Measurements from ENCODE around the gene ENOX1.

The ENOX1 gene

DNA sequence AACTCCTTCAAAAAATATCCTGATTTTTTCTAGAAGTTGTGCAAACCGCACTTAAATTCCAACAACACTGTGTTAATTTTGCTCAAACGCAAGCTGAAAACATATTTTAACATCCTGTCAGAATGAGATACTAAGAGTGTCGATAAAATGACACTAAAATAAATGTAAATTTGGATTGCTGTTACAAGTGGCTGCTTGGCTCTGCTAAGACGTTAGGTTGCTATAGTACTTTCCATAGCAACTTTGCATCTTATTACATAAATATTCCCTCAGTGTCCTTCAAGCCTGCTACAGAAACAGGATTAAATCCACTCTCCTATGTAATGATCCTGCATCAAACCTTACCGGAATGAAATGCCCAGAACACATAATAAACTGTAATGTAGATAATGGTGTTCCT, 471.2 kb downstream of the ENOX1 start:
- DNase-seq (ENCODE audit: low read depth in 2 of 2): no peak

DNA sequence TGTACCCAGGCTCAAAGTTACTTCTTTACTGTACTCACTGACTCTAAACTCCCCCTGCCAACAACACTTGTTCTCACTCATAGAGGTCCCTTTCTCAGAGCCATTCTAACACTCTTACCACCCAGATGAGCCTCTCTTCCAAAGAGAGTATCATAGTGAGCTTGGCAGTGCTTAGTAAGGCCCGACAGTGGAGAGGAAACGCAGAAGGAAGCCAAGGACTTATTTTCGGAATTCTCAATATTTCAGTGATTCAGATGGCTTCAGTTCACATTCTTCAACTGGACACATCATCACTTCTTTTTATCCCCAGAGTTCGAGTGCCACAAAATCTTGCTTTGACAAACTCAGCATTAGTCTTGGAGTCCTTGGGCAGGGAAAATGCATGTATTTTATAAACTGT, 477.5 kb downstream of the ENOX1 start:
- no peak for DNase-seq (ENCODE audit: low read depth in 2 of 2)

DNA sequence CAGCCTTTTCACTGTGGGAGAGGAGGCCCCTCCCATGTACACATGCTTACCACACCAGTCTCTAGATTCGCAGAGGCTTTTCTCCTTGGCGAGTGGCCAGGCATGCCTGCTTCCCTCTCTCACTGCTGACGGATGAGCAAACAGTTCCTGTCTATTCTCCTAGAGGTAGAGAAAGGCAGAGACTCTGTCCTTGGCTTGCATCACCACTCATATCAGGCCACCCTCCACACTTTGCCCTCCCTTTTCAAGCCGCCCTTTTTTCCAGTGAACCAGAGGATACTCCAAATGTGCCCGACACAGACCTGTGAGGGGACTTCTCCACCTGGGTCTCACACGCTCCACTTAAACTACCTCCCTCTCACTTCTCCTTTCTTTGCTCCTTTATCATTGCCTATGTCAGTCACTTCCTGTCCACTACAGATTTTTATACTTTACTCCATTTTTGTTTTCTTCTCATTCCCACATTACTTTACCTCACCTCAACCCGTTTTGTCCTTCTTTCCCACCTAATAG, 478.8 kb downstream of the ENOX1 start:
- peak; percentile 92 to 93 for DNase-seq (ENCODE audit: low read depth in 2 of 2)

DNA sequence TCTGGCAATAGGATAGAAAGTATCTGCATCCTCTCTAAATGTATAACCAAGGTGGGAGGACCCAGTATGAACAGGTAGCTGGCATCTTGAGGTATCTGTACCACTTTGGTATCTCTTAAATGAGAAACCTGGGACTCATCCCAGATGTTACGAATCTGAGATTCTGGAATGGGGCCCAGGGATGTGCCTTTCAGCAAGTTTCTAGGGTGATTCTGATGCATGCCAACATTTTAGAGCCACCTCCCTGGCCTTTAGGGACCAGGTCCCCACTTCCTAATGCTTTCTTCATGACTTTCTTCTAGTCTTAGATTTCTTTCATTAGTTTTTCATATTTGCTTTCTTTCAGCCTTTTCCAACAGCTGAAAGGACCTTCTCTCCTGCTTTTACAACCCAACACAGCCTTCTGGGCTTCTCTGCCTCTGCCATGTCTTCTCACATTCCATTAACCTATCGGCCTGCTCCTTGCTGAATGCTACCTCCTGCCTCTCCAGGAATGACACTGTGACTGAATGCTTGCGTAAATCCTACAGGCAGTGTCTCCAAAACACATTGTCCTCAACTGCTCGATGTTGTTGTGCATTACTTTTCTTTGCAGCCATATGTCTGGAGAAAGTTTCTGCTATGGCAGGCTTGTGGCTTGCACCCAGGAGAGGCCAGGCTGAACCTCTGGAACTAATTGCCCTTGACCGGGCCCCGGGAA, 479.4 kb downstream of the ENOX1 start:
- DNase-seq (ENCODE audit: low read depth in 2 of 2): no peak

DNA sequence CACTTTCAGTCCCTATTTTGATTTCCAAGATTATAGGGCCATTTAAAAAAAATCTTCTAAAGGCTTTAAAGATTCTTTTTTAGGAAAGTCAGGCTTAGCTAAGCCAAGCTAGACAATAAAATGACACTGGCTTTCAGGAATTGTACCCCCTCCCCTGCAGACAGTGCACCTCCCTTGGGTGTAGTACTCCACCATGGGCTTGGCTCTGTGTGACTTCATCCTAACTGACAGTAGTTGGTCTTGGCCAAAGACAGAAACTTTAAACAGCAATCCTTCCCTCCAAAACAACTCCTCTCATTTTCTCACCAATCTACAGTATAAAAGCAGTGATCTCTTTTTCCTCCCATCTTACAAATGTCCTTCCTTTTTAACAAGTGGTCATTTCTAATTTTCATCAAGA, 480.4 kb downstream of the ENOX1 start:
- DNase-seq (ENCODE audit: low read depth in 2 of 2): no peak

DNA sequence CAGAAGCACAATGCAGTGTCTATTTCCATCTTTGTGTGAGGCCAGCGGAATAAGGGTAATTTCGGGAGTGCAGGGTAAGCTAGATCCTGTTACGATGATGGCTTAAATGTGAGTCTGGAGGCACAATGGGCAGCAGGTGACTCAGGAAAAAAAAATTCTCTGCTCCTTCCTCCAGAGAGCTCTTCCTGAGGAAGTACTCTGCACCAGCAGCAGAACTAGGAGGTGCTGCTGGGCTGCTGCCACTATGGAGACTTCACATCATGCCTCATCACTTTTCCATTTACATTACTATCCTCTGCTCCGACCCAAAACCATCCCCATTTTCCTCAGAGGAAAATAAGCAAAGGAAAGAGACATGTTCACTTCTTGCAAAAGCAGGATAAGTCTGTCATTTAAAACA, 481.4 kb downstream of the ENOX1 start:
- no peak for DNase-seq (ENCODE audit: low read depth in 2 of 2)

DNA sequence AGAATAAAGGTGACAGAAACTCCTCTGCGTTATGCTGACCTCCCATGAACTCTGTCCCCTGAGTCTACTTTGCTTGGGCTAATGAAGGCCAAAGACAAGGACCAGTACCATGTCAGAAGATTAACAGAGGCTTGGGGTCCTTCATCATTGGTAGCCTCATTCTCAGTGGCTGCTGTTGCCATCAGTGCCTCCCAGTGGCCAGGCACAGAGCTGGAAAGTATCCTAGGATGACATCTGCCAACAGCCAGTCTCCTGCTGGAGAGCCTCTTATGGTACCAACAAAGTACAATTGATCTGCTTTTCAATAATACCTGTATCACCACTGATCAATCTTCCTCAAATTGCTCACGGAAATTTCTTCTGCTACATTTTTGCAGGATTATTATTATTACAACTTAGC, 481.8 kb downstream of the ENOX1 start:
- no peak for DNase-seq (ENCODE audit: low read depth in 2 of 2)

DNA sequence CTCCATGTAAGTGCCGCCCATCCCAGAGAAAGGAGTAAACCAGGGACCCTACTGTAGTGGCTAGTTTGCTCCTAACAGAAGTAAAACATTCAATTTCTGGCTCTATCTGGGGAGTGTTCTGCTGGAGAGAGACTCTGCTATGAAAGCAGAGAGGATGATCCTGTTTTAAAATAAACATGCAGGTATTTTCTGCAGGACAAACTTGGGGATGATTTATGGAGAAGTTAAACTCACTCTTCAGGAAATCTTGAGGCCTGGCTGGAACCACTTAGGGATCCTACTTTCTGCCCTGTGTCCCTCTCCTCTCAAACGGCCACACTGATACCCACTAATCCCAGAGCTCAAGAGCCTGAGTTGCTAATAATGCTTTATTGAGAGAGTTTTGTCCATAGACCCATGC, 482.3 kb downstream of the ENOX1 start:
- no peak for DNase-seq (ENCODE audit: low read depth in 2 of 2)

DNA sequence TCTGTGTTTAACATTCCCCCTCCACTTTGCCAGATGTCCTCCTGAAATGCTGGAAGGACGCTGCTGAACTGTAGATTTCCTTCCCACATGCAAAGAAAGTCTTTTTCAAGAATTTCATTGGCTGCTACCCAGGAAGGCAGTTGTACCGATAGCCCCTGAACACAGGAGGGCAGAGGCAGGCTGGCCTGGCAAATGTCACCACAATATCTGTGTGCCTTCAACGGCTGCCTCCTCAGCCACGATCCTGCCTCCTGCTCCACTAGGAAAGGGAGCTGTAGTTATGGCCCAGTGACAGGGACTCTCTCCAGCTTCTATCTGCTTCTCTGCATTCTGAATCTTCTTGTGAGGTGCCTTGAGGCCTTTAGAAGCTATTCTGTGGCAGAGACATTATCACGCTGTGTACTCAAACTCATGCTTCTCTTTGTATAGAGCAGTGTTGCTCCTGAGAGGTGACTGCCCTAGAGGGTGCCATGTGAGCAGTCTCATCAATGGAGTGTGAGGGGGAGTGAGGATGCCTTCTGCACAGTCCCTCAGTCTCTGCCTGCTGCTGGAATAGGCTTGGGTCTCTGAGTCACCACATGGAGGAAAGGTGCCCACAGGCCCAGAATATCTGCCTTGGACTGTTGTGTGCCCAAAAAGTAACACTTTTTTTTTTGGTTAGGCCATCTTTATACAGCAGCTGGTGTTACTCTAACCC, 483.6 kb downstream of the ENOX1 start:
- DNase-seq (ENCODE audit: low read depth in 2 of 2): peak; percentile 57 to 58

DNA sequence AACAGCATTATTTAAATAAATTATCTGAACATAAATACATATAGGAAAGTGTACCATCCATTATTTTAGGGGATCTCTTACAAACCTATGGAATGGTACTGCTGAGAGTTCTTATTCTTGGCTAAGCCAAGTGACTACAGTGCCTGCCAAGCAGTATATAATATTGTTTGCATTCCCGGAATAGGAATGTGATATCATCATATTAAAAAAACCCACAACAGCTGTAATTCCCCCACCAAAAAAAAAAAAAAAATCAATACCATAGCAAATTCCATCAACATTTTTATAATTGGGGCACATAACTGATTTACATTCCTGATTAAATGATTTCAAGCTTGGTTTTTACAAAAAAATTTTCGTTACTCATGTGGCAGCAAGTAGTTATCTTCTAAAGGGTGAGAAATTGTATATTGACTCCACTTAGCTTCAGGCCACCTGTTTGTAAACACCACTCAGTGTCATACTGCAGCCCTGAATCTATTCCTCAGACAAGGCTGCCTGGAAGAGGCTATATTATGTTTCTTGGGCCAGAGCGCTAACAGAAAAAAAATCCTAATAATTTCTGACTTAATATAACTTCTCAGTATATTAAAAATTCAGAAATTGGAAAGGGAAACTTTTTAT, 485.3 kb downstream of the ENOX1 start:
- peak; percentile 44 to 58 for DNase-seq (ENCODE audit: low read depth in 2 of 2)

DNA sequence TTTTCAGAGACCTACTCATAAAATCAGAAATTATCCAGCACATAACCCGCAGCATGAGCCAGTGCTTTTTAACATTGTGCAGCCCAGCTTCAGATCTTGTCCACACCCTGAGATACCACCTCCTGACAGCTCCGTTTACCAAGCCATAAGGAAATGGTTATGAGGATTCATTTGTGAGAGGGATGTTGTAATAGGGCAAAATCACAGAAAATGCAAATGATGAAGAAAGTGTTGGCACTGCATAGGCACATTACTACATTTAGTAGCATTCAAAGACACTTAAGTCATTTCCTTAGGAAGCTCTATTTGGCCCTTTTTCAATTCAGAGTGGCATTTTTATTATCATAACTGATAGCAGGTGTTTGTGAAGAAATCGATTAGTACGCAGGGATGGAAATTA, 485.9 kb downstream of the ENOX1 start:
- DNase-seq (ENCODE audit: low read depth in 2 of 2): peak; percentile 75 to 81

DNA sequence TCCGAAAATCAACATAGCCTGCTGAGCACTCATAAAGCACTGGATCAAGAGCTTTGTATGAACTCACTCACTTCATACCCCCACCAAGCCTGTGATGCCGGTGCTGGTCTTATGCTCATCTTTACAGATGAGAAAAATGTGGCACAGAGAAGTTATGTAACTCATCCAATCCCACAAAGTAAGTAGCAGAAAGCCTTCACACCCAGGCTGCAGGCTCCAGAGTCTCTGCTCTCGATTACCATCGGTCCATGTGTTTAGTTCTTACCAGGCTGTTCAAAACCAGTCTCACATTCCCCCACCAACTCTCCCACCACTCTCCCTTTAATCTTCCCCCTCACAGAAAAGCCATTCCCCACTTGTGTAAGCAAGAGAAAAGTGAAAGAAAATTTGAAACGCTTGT, 487.4 kb downstream of the ENOX1 start:
- DNase-seq (ENCODE audit: low read depth in 2 of 2): no peak

DNA sequence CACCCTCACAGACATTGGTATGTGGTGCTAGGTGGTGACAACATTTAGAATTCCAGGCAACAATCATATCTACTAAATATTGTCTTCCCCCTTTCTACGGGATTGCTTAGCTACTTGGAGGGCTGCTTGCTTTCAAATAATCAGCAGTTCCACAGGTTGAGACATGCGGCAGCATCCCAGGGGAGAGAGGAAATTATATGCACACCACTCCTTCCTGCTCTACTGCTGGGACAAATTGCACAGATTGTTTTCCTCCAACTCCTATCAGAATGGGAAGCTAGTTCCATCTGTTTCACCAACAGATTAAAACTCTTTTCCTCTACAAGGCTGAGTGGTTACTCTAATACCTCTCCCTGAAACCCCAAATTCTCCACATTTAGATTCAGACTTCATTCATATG, 488.0 kb downstream of the ENOX1 start:
- no peak for DNase-seq (ENCODE audit: low read depth in 2 of 2)

DNA sequence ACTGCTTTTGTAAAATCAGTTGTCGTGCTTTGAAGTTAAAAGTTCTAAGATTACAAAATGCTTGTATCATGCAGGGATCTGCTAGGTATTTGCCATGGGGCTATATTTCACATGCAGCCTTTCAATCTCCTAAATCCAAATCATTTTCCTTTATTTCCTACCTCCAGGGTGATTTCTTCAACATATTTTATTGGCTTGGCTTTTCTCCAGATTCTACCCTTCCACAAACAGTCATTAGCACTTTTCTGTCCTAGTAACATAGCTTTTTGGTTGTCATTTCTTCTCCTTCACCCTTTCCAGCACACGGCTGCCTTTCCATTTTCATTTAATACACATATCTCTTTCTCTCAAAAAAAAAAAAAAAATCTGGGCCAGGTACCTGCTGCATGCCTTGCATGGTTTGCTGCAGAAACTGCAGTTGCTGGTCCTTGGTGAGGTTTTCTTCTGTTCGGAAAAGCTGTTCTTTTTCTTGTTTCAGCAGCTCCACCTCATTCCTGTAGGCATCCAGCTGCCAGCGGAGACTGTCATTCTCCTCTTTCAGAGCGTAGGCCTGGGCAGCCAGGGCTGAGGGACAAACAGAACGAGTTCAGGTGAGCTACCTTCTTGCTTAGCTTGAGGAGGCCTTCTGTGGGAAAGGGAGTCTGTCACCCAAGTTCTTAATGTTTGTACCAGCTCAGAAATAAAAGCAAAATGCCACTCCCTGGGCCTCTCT, 488.6 kb downstream of the ENOX1 start:
- no peak for DNase-seq (ENCODE audit: low read depth in 2 of 2)

DNA sequence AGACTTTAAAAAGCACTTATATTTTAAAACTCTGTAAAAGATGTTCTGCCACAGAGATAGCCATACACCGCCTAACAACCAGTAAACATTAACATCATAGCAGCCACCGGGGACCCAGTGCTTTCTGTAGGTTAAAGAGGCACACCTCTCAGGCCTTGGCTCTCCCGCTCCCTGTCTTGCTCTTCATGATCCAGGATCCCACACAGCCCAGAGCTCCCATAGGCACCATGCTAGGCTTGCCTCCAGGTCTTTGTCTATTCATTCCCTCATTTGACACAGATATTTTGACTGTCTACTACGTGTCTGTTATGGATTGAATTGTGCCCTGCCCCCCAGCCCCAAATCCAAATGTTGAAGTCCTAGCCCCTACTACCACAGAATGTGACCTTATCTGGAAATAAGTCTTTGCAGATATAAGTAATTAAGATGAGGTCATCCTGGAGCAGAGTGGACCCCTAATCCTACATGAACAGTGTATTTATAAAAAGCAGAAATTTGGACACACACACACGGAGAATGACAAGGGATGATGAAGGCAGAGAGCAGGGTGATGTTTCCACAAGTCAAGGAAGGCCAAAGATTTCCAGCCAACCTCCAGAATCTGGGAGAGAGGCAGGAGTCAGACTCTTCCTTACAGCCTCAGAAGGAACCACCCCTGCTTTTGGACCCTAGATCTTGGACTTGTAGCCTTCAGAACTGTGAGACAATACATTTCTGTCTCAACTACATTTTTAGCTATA, 490.8 kb downstream of the ENOX1 start:
- no peak for DNase-seq (ENCODE audit: low read depth in 2 of 2)

DNA sequence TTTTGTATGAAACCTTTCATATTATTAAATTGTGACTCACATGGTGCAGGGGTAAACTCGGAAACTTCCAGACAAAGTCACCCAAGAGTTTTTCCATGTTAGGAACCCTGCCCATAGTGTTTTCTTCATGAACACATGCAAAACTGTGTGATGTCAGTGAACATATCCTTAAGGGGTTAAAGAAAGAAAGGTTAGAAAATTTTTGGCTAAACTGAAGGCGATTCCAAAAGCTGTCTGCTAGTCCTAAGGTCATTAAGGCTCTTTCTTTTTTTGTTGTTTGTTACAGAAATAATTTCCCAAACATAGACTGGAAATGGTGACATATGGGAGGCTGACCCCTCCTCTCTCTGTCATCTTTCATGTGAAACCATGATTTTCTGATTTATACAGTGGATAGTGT, 491.5 kb downstream of the ENOX1 start:
- no peak for DNase-seq (ENCODE audit: low read depth in 2 of 2)

DNA sequence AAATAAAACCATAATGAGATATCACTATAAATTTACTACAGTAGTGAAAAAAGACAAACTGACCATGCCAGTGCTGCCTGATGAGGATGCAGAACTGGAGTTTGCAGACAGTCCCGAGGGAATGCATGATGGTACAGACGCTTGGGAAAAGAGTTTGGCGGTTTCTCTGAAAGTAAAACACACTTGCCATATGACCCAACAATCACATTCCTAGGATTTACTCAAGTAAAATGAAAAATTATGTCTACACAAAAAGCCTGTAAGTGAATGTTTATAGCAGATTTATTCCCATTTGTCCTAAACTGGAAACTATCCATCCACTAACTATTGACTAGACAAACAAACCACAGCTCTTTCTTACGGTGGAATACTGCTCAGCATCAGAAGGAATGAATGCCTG, 492.4 kb downstream of the ENOX1 start:
- DNase-seq (ENCODE audit: low read depth in 2 of 2): no peak

DNA sequence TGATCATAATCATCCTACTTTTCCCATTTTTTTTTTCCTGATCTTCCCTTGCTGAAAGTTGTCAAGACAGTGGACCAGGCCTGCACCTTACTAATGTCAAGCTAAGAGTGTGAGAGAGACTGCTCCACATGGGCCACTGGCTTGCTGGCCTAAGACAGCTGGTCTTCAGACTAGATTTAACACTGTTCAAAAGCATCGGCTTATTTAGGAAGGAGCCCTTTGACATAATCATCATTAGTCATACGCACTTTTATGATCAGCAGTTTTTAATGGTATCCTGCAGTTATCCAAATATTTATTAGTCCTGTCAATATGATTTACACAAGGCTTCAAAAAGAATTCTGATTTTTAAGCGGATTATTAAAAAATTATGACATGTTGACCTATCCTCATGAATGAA, 492.8 kb downstream of the ENOX1 start:
- DNase-seq (ENCODE audit: low read depth in 2 of 2): no peak

DNA sequence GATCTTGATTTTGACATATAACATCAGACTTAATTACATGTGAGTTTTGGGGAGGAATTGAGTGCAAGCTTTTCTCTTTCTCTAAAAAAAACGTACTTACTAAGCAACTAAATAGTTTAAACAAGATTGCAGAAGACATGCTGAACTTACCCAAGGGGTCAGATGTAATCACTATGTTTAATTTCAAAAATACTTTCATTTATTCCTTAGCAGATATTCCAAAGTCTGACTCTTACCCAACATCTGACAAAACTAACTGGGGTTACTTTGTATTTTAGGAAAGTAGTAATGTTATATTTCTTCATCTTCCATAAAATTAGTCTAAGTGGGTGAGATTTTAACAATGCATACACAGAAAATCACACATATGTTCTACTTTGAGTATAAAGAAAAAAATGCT, 493.2 kb downstream of the ENOX1 start:
- no peak for DNase-seq (ENCODE audit: low read depth in 2 of 2)

DNA sequence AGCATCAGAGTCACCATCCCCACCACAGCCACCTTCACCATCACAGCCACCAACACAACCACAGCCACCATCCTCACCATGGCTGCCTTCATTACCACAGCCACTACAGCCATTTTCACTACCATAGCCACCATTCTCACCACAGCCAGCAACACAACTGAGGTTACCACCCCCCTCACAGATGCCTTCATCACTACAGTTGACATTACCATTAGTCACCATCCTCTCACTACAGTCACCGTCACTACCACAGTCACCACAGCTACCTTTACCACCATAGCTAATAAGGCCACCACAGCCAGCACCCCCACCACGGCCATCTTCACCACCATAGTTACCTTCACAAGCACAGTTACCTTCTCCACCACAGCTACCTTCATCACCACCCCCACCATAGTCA, 493.8 kb downstream of the ENOX1 start:
- no peak for DNase-seq (ENCODE audit: low read depth in 2 of 2)

DNA sequence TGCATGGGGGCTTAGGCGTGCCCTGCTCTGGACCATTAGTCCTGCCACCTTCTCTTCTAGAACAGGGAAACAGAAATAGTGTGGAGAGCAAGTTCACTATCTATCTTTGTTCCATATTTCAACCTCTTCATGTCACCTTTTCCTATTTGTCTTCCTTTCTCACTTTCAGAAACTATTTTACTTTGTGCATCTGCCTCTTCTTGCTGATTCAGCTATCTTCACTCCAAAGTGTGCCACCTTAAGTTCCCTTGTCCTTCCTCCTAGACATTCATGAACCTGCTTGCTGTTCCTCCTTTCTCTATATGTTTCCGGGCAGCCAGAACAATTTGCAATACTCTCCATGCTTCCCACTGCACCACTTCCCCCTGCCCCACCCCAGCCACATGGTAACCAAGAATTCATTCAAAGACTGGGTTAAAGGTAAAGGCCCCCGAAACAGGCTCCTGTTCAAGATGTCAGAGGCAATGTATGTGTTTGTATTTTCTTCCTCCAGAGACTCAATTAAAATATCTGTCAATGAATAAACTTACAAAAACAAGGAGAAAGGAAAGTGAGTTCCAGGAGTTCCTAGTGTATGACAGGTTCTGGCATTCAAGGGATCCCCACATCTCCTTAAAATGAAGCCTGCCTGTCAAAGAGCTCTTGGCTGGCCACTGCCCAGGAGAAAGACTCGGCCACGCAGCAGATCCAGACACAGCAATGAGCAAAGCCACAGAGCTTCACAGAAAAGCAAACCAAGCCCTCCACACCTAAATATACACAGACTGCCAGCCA, 495.3 kb downstream of the ENOX1 start:
- DNase-seq (ENCODE audit: low read depth in 2 of 2): no peak

All from fibroblast of skin of left quadriceps (primary cell).